Erythroblast (primary cell): ENCODE data around the gene DOCK9.

Experiments used
- GATA1 ChIP-seq: IDR thresholded peaks from 2 replicates; pipeline ENCODE4 v1.6.1; 2011; ENCODE audit warnings: low read depth, mild to moderate bottlenecking, control low read depth, low read length, moderate library complexity
- POLR2A ChIP-seq: IDR thresholded peaks from 2 replicates; pipeline ENCODE4 v1.6.1; 2011; ENCODE audit warnings: mild to moderate bottlenecking, low read length

- TF ChIP-seq POLR2A (no peak), GATA1 (no peak)
Measured at GRCh38 chr13:98803921-98804320, 173.9 kb downstream of the DOCK9 start.
